GM12878 (cell line): ENCODE measurements around the gene RPGR. TPM values are rescaled to one million over a fixed set of nuclear protein-coding genes. Genes with fewer than 3 reads are reported as not detected.

Source experiments
- BRCA1 ChIP-seq: IDR thresholded peaks from 2 replicates; pipeline ENCODE4 v1.6.1; 2011; ENCODE audit warnings: low read depth, low read length, improper control_type of control experiment
- DPF2 ChIP-seq: fragments of 450-650 bp; IDR thresholded peaks from 2 replicates; pipeline ENCODE4 v1.6.1; 2017; ENCODE audit warnings: mild to moderate bottlenecking
- EZH2 ChIP-seq: IDR thresholded peaks from 2 replicates; pipeline ENCODE4 v1.6.1; 2012; ENCODE audit warnings: low read depth, mild to moderate bottlenecking, control low read depth, inconsistent platforms, low read length, borderline replicate concordance; ENCODE audit not compliant: control insufficient read depth
- GABPA ChIP-seq: IDR thresholded peaks from 2 replicates; pipeline ENCODE4 v1.6.1; 2014; ENCODE audit warnings: antibody characterized with exemption, low read depth, mild to moderate bottlenecking, inconsistent platforms
- HCFC1 ChIP-seq: fragments of 150-350 bp; IDR thresholded peaks from 2 replicates; pipeline ENCODE4 v1.6.1; 2014; ENCODE audit warnings: low read length
- HDAC6 ChIP-seq: fragments of 200-600 bp; sonication (generic); IDR thresholded peaks from one replicate; pipeline ENCODE4 v1.8.0; 2017; ENCODE audit warnings: antibody characterized with exemption; ENCODE audit not compliant: unreplicated experiment
- HDGF ChIP-seq: fragments of 450-650 bp; IDR thresholded peaks from 2 replicates; pipeline ENCODE4 v1.6.1; 2016; ENCODE audit warnings: antibody characterized with exemption
- NFYA ChIP-seq: IDR thresholded peaks from 2 replicates; pipeline ENCODE4 v1.6.1; 2011; ENCODE audit warnings: low read depth, mild to moderate bottlenecking, low read length, improper control_type of control experiment, borderline replicate concordance
- PKNOX1 ChIP-seq: fragments of 450-650 bp; IDR thresholded peaks from 2 replicates; pipeline ENCODE4 v1.6.1; 2016; ENCODE audit warnings: mild to moderate bottlenecking
- POLR2AphosphoS2 ChIP-seq: IDR thresholded peaks from 2 replicates; pipeline ENCODE4 v1.6.1; 2011; ENCODE audit warnings: low read depth, mild to moderate bottlenecking, low read length, improper control_type of control experiment, moderate library complexity
- RAD21 ChIP-seq: IDR thresholded peaks from 2 replicates; pipeline ENCODE4 v1.6.1; 2011; ENCODE audit warnings: mild to moderate bottlenecking, low read depth, low read length, moderate library complexity; ENCODE audit not compliant: insufficient read depth
- RCOR1 ChIP-seq: conservative IDR thresholded peaks from 2 replicates; pipeline ENCODE4 v1.6.1; 2012; ENCODE audit warnings: low read depth, low read length, improper control_type of control experiment
- RELB ChIP-seq: fragments of 450-650 bp; IDR thresholded peaks from 2 replicates; pipeline ENCODE4 v1.6.1; 2017; ENCODE audit warnings: low read depth, mild to moderate bottlenecking, moderate library complexity
- SIN3A ChIP-seq: IDR thresholded peaks from 2 replicates; pipeline ENCODE4 v1.6.1; 2012; ENCODE audit warnings: low read depth, low read length, improper control_type of control experiment
- SKIL ChIP-seq: fragments of 450-650 bp; IDR thresholded peaks from 2 replicates; pipeline ENCODE4 v1.6.1; 2017; ENCODE audit warnings: mild to moderate bottlenecking, low read depth, inconsistent platforms; ENCODE audit not compliant: poor library complexity, severe bottlenecking
- SMC3 ChIP-seq: IDR thresholded peaks from 2 replicates; pipeline ENCODE4 v1.6.1; 2011; ENCODE audit warnings: low read length, improper control_type of control experiment, borderline replicate concordance
- YBX1 ChIP-seq: fragments of 450-650 bp; IDR thresholded peaks from 2 replicates; pipeline ENCODE4 v1.6.1; 2016; ENCODE audit warnings: antibody characterized with exemption
- YY1 ChIP-seq: IDR thresholded peaks from 2 replicates; pipeline ENCODE4 v1.6.1; 2011; ENCODE audit warnings: low read depth, mild to moderate bottlenecking, low read length
- ZBTB11 ChIP-seq: fragments of 450-650 bp; formaldehyde crosslinking; IDR thresholded peaks from 2 replicates; pipeline ENCODE4 v1.5.0; 2022; ENCODE audit warnings: mild to moderate bottlenecking, missing genetic modification characterization
- ZNF622 ChIP-seq: fragments of 450-650 bp; IDR thresholded peaks from 2 replicates; pipeline ENCODE4 v1.6.1; 2017; ENCODE audit warnings: mild to moderate bottlenecking, inconsistent platforms
- ZZZ3 ChIP-seq: IDR thresholded peaks from 2 replicates; pipeline ENCODE4 v1.6.1; 2011; ENCODE audit warnings: low read depth; ENCODE audit not compliant: control insufficient read depth, insufficient read length
- polyA plus RNA-seq, 11 experiments: library from polyadenylated mRNA; depleted of rRNA in 4 of 11; unstranded in 6 of 11; stranded (reverse) in 5 of 11; fragments of >200 nt; fragmentation: Nextera tagmentation in 4 of 11; fragmentation: Illumina TruSeq in 1 of 11; extraction: Ambion mirVana in 4 of 11; extraction: Trizol in 1 of 11; gene quantifications; 1 replicate in 1 of 11; 2 replicates in 10 of 11; pipeline versions ENCODE4 v1.2.1 to v1.2.3, GENCODE V29; 2011 to 2016; ENCODE audit warnings: inconsistent platforms in 2 of 11, missing spikeins in 2 of 11, low read depth in 1 of 11
- total RNA-seq, 4 experiments: library from RNA; depleted of rRNA in 3 of 4; stranded (reverse); fragments of >200 nt in 3 of 4; fragmentation: Illumina TruSeq in 1 of 4; extraction: Trizol in 1 of 4; gene quantifications; 2 replicates each; pipeline versions ENCODE4 v1.2.1 to v1.2.3, GENCODE V29; 2013 to 2021

Gene RPGR
- total and polyA plus RNA-seq, 10 of the 15 experiments (the other 5 are each of a cell fraction or from before 2014, with no cell fraction given) = 5.5 to 13.4 (median 7.6) TPM

GRCh38 chrX:38327007-38327774 is at the start of gene RPGR (continued):
- TF ChIP-seq RCOR1 (no peak), ZNF622 (no peak), RAD21 (peak; percentile 66), DPF2 (no peak), ZZZ3 (no peak), PKNOX1 (0 out of 2 replicates have a peak, but pooled peaks have one; percentile 5), ZBTB11 (CRISPR knock-in tag) (no peak), SKIL (no peak), POLR2AphosphoS2 (no peak), HDGF (0 out of 2 replicates have a peak, but pooled peaks have one; percentile 13), BRCA1 (no peak), RELB (peak; percentile 36; the same call in 1 of the 2 replicates), SMC3 (peak; percentile 71), YBX1 (no peak), HCFC1 (no peak; the same call in 1 of the 2 replicates), EZH2 (no peak), NFYA (no peak), GABPA (peak; percentile 31; the same call in 1 of the 2 replicates), SIN3A (0 out of 2 replicates have a peak, but pooled peaks have one; percentile 48), YY1 (peak; percentile 75), HDAC6 (no peak)
